H1 (cell line): ENCODE measurements around the gene PRICKLE1. TPM values are rescaled to one million over a fixed set of nuclear protein-coding genes. Genes with fewer than 3 reads are reported as not detected.

Experiments used
- CTCF ChIA-PET: fragments of 300-600 bp; sonication (Branson Sonifier 250); formaldehyde crosslinking; loops from one replicate; lab custom pipeline; 2021; ENCODE audit not compliant: partially characterized antibody; lab: Charles Lee
- POLR2A ChIA-PET: fragments of 300-600 bp; sonication (Branson Sonifier 250); formaldehyde crosslinking; loops from one replicate; lab custom pipeline; 2021; ENCODE audit warnings: inconsistent platforms; ENCODE audit not compliant: partially characterized antibody; lab: Charles Lee
- DNase-seq, 2 experiments: peaks; one replicate each; pipeline versions ENCODE4 v3.0.0 to v3.0.0-alpha.2; 2010 to 2022; ENCODE audit warnings: low spot score in 2 of 2, low read depth in 1 of 2, mixed read lengths in 1 of 2
- FAIRE-seq: peaks from 2 replicates; lab custom pipeline; 2011; peaks lifted over from hg19 to GRCh38; lab: Jason Lieb, UNC
- H2AFZ ChIP-seq: 2 replicates; pipeline ENCODE4 v1.8.1; 2012; ENCODE audit warnings: low read length, inconsistent platforms
- H2AK5ac ChIP-seq: 2 replicates; pipeline ENCODE4 v1.6.1; 2013; ENCODE audit warnings: low read depth, low read length
- H2BK120ac ChIP-seq: replicated peaks from 2 replicates; pipeline ENCODE3; 2013; ENCODE audit warnings: low read depth, low read length, inconsistent platforms
- H2BK12ac ChIP-seq: 2 replicates; pipeline ENCODE4 v1.6.1; 2013; ENCODE audit warnings: low read depth, low read length
- H2BK15ac ChIP-seq: 2 replicates; pipeline ENCODE4 v1.6.1; 2013; ENCODE audit warnings: low read length
- H2BK20ac ChIP-seq: 2 replicates; pipeline ENCODE4 v1.6.1; 2013; ENCODE audit warnings: low read length
- H2BK5ac ChIP-seq: 2 replicates; pipeline ENCODE4 v1.6.1; 2013; ENCODE audit warnings: low read depth, low read length
- H3K14ac ChIP-seq: 2 replicates; pipeline ENCODE4 v1.6.1; 2013; ENCODE audit warnings: inconsistent platforms; ENCODE audit not compliant: insufficient read length
- H3K18ac ChIP-seq: 2 replicates; pipeline ENCODE4 v1.6.1; 2013; ENCODE audit warnings: low read length; ENCODE audit errors: extremely low read depth
- H3K23ac ChIP-seq: 2 replicates; pipeline ENCODE4 v1.6.1; 2013; ENCODE audit warnings: inconsistent platforms; ENCODE audit not compliant: insufficient read length
- H3K23me2 ChIP-seq: 2 replicates; pipeline ENCODE4 v1.6.1; 2013; ENCODE audit warnings: low read depth, low read length
- H3K27ac ChIP-seq: 2 replicates; pipeline ENCODE4 v1.6.1; 2011; ENCODE audit warnings: low read depth, low read length, inconsistent platforms
- H3K27me3 ChIP-seq, 4 experiments: replicated peaks in 1 of 4; 1 replicate in 1 of 4; 2 replicates in 3 of 4; pipeline versions ENCODE4 v1.6.1 to v1.8.1; 2011 to 2013; ENCODE audit warnings: low read length in 3 of 4, mild to moderate bottlenecking in 3 of 4, inconsistent platforms in 2 of 4, mixed read lengths in 2 of 4, moderate library complexity in 1 of 4; ENCODE audit not compliant: control insufficient read depth in 3 of 4, insufficient read depth in 3 of 4; ENCODE audit errors: extremely low read depth in 1 of 4
- H3K36me3 ChIP-seq, 4 experiments: 2 replicates each; pipeline versions ENCODE4 v1.6.1 to v1.8.1; 2011 to 2013; ENCODE audit warnings: mild to moderate bottlenecking in 4 of 4, low read length in 3 of 4, moderate library complexity in 2 of 4, control low read depth in 1 of 4, inconsistent platforms in 1 of 4; ENCODE audit not compliant: insufficient read depth in 4 of 4, control insufficient read depth in 2 of 4
- H3K4ac ChIP-seq: replicated peaks from 2 replicates; pipeline ENCODE3; 2013; ENCODE audit warnings: low read length, low read depth, mixed read lengths, inconsistent platforms; ENCODE audit not compliant: insufficient read length
- H3K4me1 ChIP-seq, 4 experiments: replicated peaks in 1 of 4; 1 replicate in 1 of 4; 2 replicates in 3 of 4; pipeline versions ENCODE4 v1.6.1 to v1.8.1; 2011 to 2013; ENCODE audit warnings: low read length in 3 of 4, inconsistent platforms in 2 of 4, mixed read lengths in 1 of 4; ENCODE audit not compliant: insufficient read depth in 4 of 4, control insufficient read depth in 3 of 4
- H3K4me2 ChIP-seq, 2 experiments: 2 replicates each; pipeline versions ENCODE4 v1.6.1 to v1.8.1; 2011 to 2013; ENCODE audit warnings: low read depth in 2 of 2, low read length in 2 of 2, control low read depth in 1 of 2, inconsistent platforms in 1 of 2, mild to moderate bottlenecking in 1 of 2; ENCODE audit not compliant: insufficient read depth in 1 of 2
- H3K4me3 ChIP-seq, 4 experiments: fragments of 200-600, 300-600 bp in 1 of 4; sonication (generic), shearing (Covaris generic), sonication (Bioruptor Twin) in 1 of 4; 2 replicates each; pipeline versions ENCODE4 v1.5.1 to v1.8.1; 2011 to 2016; ENCODE audit warnings: low read length in 4 of 4, low read depth in 3 of 4, control low read depth in 2 of 4, inconsistent platforms in 2 of 4, mild to moderate bottlenecking in 2 of 4, mixed read lengths in 1 of 4, moderate library complexity in 1 of 4; ENCODE audit not compliant: insufficient read depth in 2 of 4; ENCODE audit errors: extremely low read depth in 1 of 4
- H3K56ac ChIP-seq: replicated peaks from 2 replicates; pipeline ENCODE3; 2013; ENCODE audit warnings: low read depth, mild to moderate bottlenecking, mixed read lengths, low read length, inconsistent platforms; ENCODE audit not compliant: insufficient read length
- H3K79me1 ChIP-seq: 2 replicates; pipeline ENCODE4 v1.6.1; 2013; ENCODE audit warnings: low read depth, low read length, control low read depth
- H3K79me2 ChIP-seq, 2 experiments: 2 replicates each; pipeline versions ENCODE4 v1.6.1 to v1.8.1; 2012 to 2013; ENCODE audit warnings: low read length in 2 of 2, mild to moderate bottlenecking in 2 of 2, inconsistent platforms in 1 of 2; ENCODE audit not compliant: insufficient read depth in 2 of 2, control insufficient read depth in 1 of 2
- H3K9ac ChIP-seq, 4 experiments: replicated peaks in 1 of 4; 1 replicate in 1 of 4; 2 replicates in 3 of 4; pipeline versions ENCODE4 v1.6.1 to v1.8.1; 2011 to 2013; ENCODE audit warnings: low read depth in 3 of 4, low read length in 3 of 4, control low read depth in 2 of 4, mild to moderate bottlenecking in 2 of 4, moderate library complexity in 2 of 4, inconsistent platforms in 1 of 4; ENCODE audit errors: extremely low read depth in 1 of 4
- H3K9me3 ChIP-seq, 2 experiments: 2 replicates each; pipeline versions ENCODE4 v1.6.1 to v1.8.1; 2012 to 2013; ENCODE audit warnings: mild to moderate bottlenecking in 2 of 2, moderate library complexity in 2 of 2, control low read depth in 1 of 2, inconsistent platforms in 1 of 2, low read depth in 1 of 2, low read length in 1 of 2, mixed read lengths in 1 of 2; ENCODE audit not compliant: insufficient read depth in 2 of 2
- H4K20me1 ChIP-seq, 2 experiments: replicated peaks in 1 of 2; 2 replicates each; pipeline versions ENCODE3 to v1.8.1; 2011 to 2013; ENCODE audit warnings: inconsistent platforms in 2 of 2, low read length in 2 of 2, mild to moderate bottlenecking in 1 of 2; ENCODE audit not compliant: insufficient read depth in 2 of 2, control insufficient read depth in 1 of 2
- H4K5ac ChIP-seq: 2 replicates; pipeline ENCODE4 v1.6.1; 2013; ENCODE audit warnings: low read length, low read depth, mixed read lengths, inconsistent platforms; ENCODE audit not compliant: insufficient read length
- H4K8ac ChIP-seq: 2 replicates; pipeline ENCODE4 v1.8.0; 2013; ENCODE audit warnings: mild to moderate bottlenecking, moderate library complexity, low read length, inconsistent platforms; ENCODE audit not compliant: insufficient read depth; ENCODE audit errors: extremely low read depth
- H4K91ac ChIP-seq: replicated peaks from 2 replicates; pipeline ENCODE3; 2013; ENCODE audit warnings: low read length, mixed read lengths, inconsistent platforms; ENCODE audit not compliant: insufficient read length
- CREB1 ChIP-seq: IDR thresholded peaks from 2 replicates; pipeline ENCODE4 v1.6.1; 2012; ENCODE audit warnings: inconsistent platforms
- NANOG ChIP-seq: IDR thresholded peaks from 2 replicates; pipeline ENCODE4 v1.6.1; 2011; ENCODE audit warnings: low read length, low read depth, mild to moderate bottlenecking, inconsistent platforms; ENCODE audit not compliant: insufficient read depth, poor library complexity, severe bottlenecking
- SP4 ChIP-seq: IDR thresholded peaks from 2 replicates; pipeline ENCODE4 v1.6.1; 2012; ENCODE audit warnings: low read length, inconsistent platforms
- TAF1 ChIP-seq: IDR thresholded peaks from 2 replicates; pipeline ENCODE4 v1.6.1; 2011; ENCODE audit warnings: mild to moderate bottlenecking, low read depth, low read length
- TAF7 ChIP-seq: optimal IDR thresholded peaks from 2 replicates; pipeline ENCODE3; 2011; ENCODE audit warnings: low read depth, mild to moderate bottlenecking, inconsistent platforms, low read length, moderate library complexity, borderline replicate concordance
- WGBS, 2 experiments: shearing (Covaris generic) in 1 of 2; methylation state at CpG; one replicate each; pipeline versions ENCODE4 v1.1.6 to v1.1.7; 2013 to 2015; ENCODE audit warnings: low lambda C conversion rate in 2 of 2, mixed read lengths in 2 of 2, inconsistent platforms in 1 of 2, low coverage in 1 of 2, missing lambda C conversion rate in 1 of 2; ENCODE audit not compliant: insufficient replicate concordance in 2 of 2, insufficient coverage in 1 of 2, insufficient read length in 1 of 2; ENCODE audit errors: extremely low coverage in 1 of 2, missing lambda C conversion rate in 1 of 2; 5-methylcytosine and 5-hydroxymethylcytosine counted together
- polyA plus RNA-seq, 7 experiments: library from polyadenylated mRNA; depleted of rRNA in 3 of 7; stranded (reverse) in 5 of 7; unstranded in 2 of 7; fragments of >200 nt in 5 of 7; fragments of 200-250 nt in 2 of 7; gene quantifications; 1 replicate in 5 of 7; 2 replicates in 1 of 7; 4 replicates in 1 of 7; pipeline versions ENCODE4 v1.2.1 to v1.2.3, GENCODE V29; 2011 to 2013; ENCODE audit warnings: missing spikeins in 2 of 7, mixed read lengths in 2 of 7
- total RNA-seq: library from RNA; stranded (reverse); fragmentation: NEBNext Ultra II Directional; extraction: Animal tissue kit (Norgen Biotek cat#: 25700); gene quantifications from 2 replicates; pipeline ENCODE4 v1.2.1, GENCODE V29; 2021
- TF ChIP-seq, protein P1 (sequence below): IDR thresholded peaks from 2 replicates; pipeline ENCODE4 v1.6.1; 2011; ENCODE audit warnings: low read length, improper control_type of control experiment
- TF ChIP-seq, protein P2 (sequence below): IDR thresholded peaks from 2 replicates; pipeline ENCODE4 v1.6.1; 2011; ENCODE audit warnings: low read depth, mild to moderate bottlenecking, low read length; ENCODE audit not compliant: insufficient read depth

The PRICKLE1 gene
- total and polyA plus RNA-seq, 2 of the 8 experiments (the other 6 are each of a cell fraction or from before 2014, with no cell fraction given): 14.0 to 22.4 TPM

DNA sequence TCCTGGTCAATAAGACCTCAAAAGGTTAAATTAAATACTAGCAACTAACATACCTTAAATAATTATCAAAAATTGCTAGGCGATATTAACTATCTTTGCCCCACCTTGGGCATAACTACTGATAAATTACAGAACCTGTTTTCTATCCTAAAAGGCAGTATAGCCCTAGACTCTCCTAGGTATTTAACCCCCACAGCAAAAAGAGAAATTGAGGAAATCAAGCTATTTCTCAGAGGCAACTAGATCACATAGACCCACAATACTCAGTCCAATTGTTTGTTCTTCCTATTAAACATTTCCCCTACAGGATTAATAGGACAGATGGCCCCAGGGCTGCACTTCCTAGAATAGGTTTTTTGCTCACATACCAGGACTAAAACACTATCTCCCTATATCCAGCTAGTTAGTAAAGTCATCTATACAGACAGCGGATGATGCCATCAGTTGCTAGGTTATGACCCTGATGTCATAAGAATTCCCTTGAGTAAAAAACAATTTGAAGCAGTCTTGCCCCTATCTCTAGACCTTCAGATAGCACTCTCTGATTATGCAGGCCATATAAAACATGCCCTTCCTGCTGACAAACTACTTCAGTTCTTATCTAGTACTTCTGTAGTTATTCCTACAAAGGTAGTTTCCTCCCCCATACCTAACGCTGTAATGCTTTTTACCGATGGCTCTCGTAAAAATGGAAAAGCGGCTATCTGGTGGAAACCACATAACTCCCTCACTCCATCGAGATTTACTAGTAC lies 145.2 kb downstream of the PRICKLE1 start:
- POLR2A ChIA-PET: interaction anchor here (0.6 to 1.5 kb wide), 3 partner anchors 9 to 321 kb away, joined by 3 to 6 read pairs (median 3); no protein-coding TSS in a partner anchor
- no peak overlapping the region for H3K4me3 ChIP-seq
- FAIRE-seq (no peak), DNase-seq (peak in 1 of 2 experiments; percentile 14)
- H2BK15ac ChIP-seq: no peak overlapping the region
- no peak overlapping the region for H3K18ac ChIP-seq
- no peak overlapping the region for H3K4ac ChIP-seq
- no peak overlapping the region for H2BK12ac ChIP-seq
- no peak overlapping the region for H2BK120ac ChIP-seq
- H3K23ac ChIP-seq: no peak overlapping the region
- no peak overlapping the region for H3K9ac ChIP-seq
- CTCF ChIA-PET: interaction anchor here (1.0 to 1.3 kb wide), 2 partner anchors 10 to 21 kb away, joined by 3 read pairs; no protein-coding TSS in a partner anchor
- H3K4me2 ChIP-seq: no peak overlapping the region
- no peak overlapping the region for H2AK5ac ChIP-seq
- no peak overlapping the region for H2BK5ac ChIP-seq
- H2AFZ ChIP-seq: no peak overlapping the region
- TF ChIP-seq, protein P1, sequence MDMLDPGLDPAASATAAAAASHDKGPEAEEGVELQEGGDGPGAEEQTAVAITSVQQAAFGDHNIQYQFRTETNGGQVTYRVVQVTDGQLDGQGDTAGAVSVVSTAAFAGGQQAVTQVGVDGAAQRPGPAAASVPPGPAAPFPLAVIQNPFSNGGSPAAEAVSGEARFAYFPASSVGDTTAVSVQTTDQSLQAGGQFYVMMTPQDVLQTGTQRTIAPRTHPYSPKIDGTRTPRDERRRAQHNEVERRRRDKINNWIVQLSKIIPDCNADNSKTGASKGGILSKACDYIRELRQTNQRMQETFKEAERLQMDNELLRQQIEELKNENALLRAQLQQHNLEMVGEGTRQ: no peak
- TF ChIP-seq NANOG: no peak
- no peak for TF ChIP-seq CREB1
- no peak for TF ChIP-seq TAF1
- TF ChIP-seq TAF7: no peak
- TF ChIP-seq, protein P2, sequence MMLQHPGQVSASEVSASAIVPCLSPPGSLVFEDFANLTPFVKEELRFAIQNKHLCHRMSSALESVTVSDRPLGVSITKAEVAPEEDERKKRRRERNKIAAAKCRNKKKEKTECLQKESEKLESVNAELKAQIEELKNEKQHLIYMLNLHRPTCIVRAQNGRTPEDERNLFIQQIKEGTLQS: no peak
- no peak for TF ChIP-seq SP4
- no peak overlapping the region for H4K5ac ChIP-seq
- no peak overlapping the region for H4K91ac ChIP-seq
- H2BK20ac ChIP-seq: no peak overlapping the region
- H3K23me2 ChIP-seq: no peaks in the 10 kb centered on the region
- H3K27ac ChIP-seq: no peak overlapping the region
- no peaks in the 10 kb centered on the region; a peak in 1 of 4 replicates for H3K9me3 ChIP-seq
- no peaks in the 10 kb centered on the region for H4K20me1 ChIP-seq
- no peak overlapping the region for H3K56ac ChIP-seq
- H3K27me3 ChIP-seq: no peaks in the 10 kb centered on the region
- 91% methylated on average over 7 of the region's 7 CpGs; no CpG with 5 or more reads in 1 of the 2 experiments for WGBS, 2 experiments
- H3K36me3 ChIP-seq: peaks cover 0 to 14% (median 4%) of the 10 kb centered on the region in 4 experiments; a peak in 4 of 8 replicates
- no peaks in the 10 kb centered on the region for H3K79me2 ChIP-seq
- peaks cover 0 to 10% (median 3%) of the 10 kb centered on the region in 4 experiments; a peak in 3 of 7 replicates for H3K4me1 ChIP-seq
- H3K14ac ChIP-seq: no peak overlapping the region
- H3K79me1 ChIP-seq: no peaks in the 10 kb centered on the region
- no peak overlapping the region for H4K8ac ChIP-seq
